ENCODE data around the gene TANK.

The TANK gene

DNA sequence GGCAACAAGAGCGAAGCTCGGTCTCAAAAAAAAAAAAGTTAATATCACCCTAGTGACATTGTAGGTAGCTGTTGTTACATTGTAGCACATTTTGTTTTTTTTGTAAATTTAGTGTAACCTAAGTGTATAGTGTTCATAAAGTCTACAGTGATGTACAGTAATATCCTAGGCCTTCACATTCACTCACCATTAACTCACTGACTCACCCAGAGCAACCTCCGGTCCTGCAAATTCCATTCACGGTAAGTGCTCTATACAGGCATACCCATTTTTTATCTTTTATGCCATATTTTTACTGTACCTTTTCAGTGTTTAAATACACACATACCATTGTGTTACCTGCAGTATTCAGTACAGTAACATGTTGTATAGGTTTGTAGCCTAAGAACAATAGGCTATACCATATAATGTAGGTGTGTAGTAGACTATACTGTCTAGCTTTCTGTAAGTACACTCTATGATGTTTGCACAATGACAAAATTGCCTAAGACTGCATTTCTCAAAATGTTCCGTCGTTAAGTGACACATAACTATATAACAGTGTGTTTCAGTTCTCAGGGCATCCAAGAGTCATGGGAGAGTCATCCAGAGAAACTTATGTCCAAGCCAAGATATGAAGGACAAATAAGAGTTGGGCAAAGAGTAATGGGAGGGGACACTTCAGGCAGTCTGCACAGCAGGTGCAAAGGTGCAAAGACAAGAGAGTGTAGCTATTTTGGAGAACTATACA, 68.4 kb downstream of the TANK start:
- no peaks in the 10 kb centered on the region for H3K4me1 ChIP-seq
- no peak for TF ChIP-seq Cebpa-rat (IDR thresholded peaks at IDR 0.05)
- H3K27me3 ChIP-seq: no peaks in the 10 kb centered on the region
- H3K9me3 ChIP-seq: no peaks in the 10 kb centered on the region
- no peak overlapping the region for H3K4me3 ChIP-seq
- no peak overlapping the region for H3K4me2 ChIP-seq
- H4K20me1 ChIP-seq: peaks cover 10% of the 10 kb centered on the region; the same call in 1 of the 2 replicates
- H3K36me3 ChIP-seq: peaks cover 39% of the 10 kb centered on the region
- no peak overlapping the region for H3K27ac ChIP-seq
- no peak overlapping the region for H3K9ac ChIP-seq

DNA sequence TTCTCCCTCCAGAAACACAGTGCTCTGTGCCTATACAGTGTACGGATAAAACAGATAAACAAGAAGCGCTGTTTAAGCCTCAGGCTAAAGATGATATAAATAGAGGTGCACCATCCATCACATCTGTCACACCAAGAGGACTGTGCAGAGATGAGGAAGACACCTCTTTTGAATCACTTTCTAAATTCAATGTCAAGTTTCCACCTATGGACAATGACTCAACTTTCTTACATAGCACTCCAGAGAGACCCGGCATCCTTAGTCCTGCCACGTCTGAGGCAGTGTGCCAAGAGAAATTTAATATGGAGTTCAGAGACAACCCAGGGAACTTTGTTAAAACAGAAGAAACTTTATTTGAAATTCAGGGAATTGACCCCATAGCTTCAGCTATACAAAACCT, 70.7 kb downstream of the TANK start:
- Histone ChIP-seq H3K4me2 (no peak overlapping the region), H3K27me3 (0 out of 2 replicates have a peak, but pooled peaks cover 4% of the 10 kb centered on the region), H3K4me3 (no peak overlapping the region), H4K20me1 (peaks cover 26% of the 10 kb centered on the region), H3K9me3 (no peaks in the 10 kb centered on the region), H3K27ac (no peak overlapping the region), H3K36me3 (peaks cover 36% of the 10 kb centered on the region), H3K4me1 (no peaks in the 10 kb centered on the region), H3K9ac (no peak overlapping the region)
- TF ChIP-seq Cebpa-rat (IDR thresholded peaks at IDR 0.05): no peak

DNA sequence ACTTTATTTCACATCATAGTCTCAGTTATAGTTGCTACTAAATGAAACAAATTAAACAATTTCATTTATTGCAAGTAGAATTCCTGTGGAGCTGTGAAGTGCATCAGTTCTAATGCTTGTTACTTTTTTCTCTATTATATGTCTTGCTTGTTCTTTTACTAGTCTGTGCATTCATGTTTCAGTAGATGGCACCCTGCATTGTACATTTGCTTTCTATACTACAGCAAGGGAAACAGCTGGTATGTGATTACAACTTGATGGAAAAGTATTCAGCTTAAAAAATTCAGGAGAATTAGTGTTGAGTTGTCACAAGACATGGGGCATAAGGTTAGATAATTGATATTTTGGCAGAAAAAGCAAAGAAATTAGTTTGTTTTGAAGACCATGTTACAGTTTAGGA, 72.3 kb downstream of the TANK start:
- H3K4me2 ChIP-seq: no peak overlapping the region
- H3K27me3 ChIP-seq: peaks cover 19% of the 10 kb centered on the region
- H3K9ac ChIP-seq: no peak overlapping the region
- TF ChIP-seq Cebpa-rat (IDR thresholded peaks at IDR 0.05): no peak
- H3K27ac ChIP-seq: no peak overlapping the region
- peaks cover 39% of the 10 kb centered on the region for H3K36me3 ChIP-seq
- no peaks in the 10 kb centered on the region; the same call in 1 of the 2 replicates for H3K9me3 ChIP-seq
- H4K20me1 ChIP-seq: peaks cover 40% of the 10 kb centered on the region
- H3K4me3 ChIP-seq: no peak overlapping the region
- no peaks in the 10 kb centered on the region for H3K4me1 ChIP-seq

DNA sequence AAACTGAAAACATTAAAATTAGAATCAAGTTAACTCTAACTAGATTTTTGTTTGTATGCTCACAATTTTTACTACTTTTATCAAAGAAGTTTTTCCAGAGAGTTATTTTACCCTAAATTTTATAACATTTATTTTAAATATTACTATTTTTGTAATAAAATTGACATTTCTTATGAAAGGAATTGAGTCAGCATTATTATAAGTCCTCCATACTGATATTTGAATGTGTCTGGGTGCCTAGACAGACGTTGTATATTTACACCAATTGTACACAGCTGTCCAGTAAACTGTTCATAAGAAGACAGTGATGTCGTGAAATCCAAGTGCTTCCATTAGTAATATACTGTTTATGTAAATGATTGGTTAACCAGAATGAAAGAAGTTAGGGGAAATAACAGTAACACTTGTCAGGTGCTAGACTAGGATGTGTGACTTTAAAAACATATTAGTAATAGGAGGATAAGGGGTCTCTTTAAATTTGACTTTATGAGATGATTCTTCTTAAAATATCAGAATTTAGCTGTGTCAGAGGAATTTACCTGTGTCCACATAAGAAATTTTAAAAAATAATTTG, 73.7 kb downstream of the TANK start:
- Histone ChIP-seq H3K4me3 (no peak overlapping the region), H3K36me3 (peaks cover 25% of the 10 kb centered on the region), H3K9ac (no peak overlapping the region), H4K20me1 (peaks cover 54% of the 10 kb centered on the region), H3K4me1 (no peaks in the 10 kb centered on the region), H3K27ac (no peak overlapping the region), H3K27me3 (peaks cover 33% of the 10 kb centered on the region), H3K4me2 (no peak overlapping the region), H3K9me3 (peaks cover 13% of the 10 kb centered on the region)
- TF ChIP-seq Cebpa-rat (IDR thresholded peaks at IDR 0.05): no peak

DNA sequence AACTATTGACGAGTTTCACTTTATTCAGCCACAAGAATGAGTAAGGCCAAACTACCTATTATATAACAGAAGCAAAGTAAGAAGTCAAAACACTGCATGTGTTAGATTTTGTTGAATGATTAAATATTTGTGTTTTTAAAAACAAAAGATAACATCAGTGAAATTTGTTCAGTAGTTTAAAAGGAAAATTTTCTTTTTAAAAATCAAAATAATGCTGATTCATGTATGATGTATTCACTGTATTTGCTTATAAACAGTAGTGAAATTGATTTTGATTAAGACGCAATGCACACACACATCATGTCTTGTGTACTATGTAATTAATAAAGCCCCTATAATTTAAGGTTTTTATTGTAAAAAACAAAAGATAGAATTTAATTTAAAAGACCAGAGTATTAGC, 74.4 kb downstream of the TANK start:
- Histone ChIP-seq H3K4me1 (no peaks in the 10 kb centered on the region), H3K9me3 (peaks cover 20% of the 10 kb centered on the region), H3K27ac (no peak overlapping the region), H3K9ac (no peak overlapping the region), H3K27me3 (peaks cover 39% of the 10 kb centered on the region), H4K20me1 (peaks cover 61% of the 10 kb centered on the region), H3K36me3 (peaks cover 19% of the 10 kb centered on the region), H3K4me3 (no peak overlapping the region), H3K4me2 (no peak overlapping the region)
- TF ChIP-seq Cebpa-rat (IDR thresholded peaks at IDR 0.05): no peak

DNA sequence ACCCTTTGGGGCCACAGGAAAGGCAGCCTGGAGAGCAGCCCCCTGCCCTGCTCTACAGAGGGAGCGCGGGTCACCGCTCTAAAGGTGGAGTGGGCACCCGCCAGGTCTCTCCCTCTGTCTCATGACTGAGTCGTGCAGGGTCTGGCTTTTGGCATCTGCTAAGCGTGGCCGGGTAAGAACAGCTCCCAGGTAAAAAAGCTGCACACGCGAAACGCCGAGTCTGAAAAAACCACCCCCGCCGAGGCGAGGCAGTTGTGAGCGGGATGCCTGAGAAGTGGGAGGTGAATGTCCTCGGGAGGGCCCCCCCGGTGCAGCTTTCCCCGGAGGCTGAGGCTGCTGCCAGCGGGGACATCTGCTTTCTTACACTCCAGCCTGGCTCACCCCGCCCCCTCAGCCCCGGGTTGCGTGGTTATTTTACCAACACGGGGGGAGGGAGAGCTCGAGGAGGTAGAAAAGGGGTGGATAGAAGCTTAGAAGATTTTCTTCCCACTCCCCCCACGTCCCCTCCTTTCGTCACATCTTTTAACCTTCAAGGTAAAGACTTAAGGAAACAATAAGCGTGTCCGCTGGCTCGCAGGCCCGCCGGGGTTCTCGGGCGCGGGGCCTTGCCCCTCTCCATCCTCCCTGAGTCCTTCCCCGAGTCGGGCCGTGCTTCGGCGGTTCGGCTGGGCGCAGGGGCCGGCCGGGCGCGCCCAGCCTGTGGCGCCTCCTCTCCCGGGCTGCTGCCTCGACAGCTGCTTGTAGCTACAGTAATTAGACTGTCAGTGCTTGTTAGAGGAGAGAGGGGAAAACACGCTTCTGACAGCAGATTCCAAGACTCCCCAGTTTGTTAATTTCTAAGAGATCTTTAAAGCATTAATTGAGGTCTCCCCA, 77.4 kb downstream of the TANK start:
- no peak for TF ChIP-seq Cebpa-rat (IDR thresholded peaks at IDR 0.05)
- Histone ChIP-seq H3K4me1 (no peaks in the 10 kb centered on the region), H3K27me3 (peaks cover 69% of the 10 kb centered on the region), H3K4me2 (peak overlapping the region; percentile 48), H3K4me3 (peak overlapping the region; percentile 49), H3K27ac (no peak overlapping the region), H4K20me1 (peaks cover 58% of the 10 kb centered on the region), H3K9me3 (peaks cover 21% of the 10 kb centered on the region), H3K9ac (no peak overlapping the region), H3K36me3 (peaks cover 11% of the 10 kb centered on the region)

DNA sequence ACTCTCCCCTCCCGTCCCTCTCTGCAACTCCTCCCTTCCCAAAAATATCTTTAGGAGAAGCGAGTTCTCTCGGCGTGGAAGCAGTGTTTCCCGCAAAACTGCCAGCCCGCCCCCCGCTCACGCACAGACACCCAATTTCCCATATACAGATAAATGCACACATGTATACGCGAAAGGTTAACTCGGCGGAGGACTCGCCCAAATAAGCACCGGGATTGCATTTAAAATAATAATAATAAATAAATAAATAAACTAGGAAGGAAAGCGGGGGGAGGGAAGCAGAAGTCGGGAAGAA, 78.0 kb downstream of the TANK start:
- H3K36me3 ChIP-seq: peaks cover 11% of the 10 kb centered on the region
- H3K4me1 ChIP-seq: no peaks in the 10 kb centered on the region
- H3K27me3 ChIP-seq: peaks cover 75% of the 10 kb centered on the region
- no peak overlapping the region for H3K9ac ChIP-seq
- H3K9me3 ChIP-seq: peaks cover 21% of the 10 kb centered on the region
- H3K27ac ChIP-seq: no peak overlapping the region
- TF ChIP-seq Cebpa-rat (IDR thresholded peaks at IDR 0.05): no peak
- H3K4me3 ChIP-seq: peak overlapping the region; percentile 49
- peaks cover 52% of the 10 kb centered on the region for H4K20me1 ChIP-seq
- peak overlapping the region; percentile 48 for H3K4me2 ChIP-seq

DNA sequence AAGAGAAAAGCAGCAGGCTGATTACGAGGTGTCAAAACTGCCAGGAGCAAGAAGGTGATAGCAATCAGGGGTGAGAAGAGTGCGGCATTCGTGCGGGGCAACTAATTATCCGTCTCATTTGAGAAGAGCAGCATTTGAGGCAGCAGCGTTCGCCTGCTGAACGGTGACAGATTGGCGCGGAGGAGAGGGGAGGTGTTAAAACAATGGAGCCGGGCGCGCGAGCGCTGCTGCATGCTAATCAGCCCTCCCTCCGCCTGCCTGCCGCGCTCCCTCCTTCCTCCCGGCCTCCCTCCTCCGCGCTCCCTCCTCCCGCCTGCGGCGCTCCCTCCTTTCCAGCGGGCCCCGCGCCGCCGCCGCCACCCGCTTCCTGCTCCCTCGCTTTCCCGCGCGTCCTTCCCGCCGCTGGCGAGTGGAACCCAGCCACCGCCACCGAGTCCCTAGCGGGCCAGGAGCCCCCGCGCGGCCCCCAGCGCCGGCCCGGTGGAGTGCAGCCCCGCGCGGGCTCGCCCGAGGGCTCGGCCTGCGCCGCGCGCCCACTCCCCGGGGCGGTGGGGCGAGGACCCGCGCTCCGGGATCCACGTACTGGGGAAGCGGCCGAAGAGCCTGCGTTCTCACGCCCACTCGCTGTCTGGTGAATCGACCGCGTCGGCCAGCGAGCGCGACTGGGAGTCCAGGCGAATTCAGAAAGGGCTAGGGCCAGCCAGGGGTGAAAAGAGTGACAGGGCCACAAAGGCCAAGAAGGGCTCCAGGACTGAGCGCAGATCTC, 78.5 kb downstream of the TANK start:
- TF ChIP-seq Cebpa-rat (IDR thresholded peaks at IDR 0.05): no peak
- Histone ChIP-seq H3K36me3 (peaks cover 11% of the 10 kb centered on the region), H3K4me1 (no peaks in the 10 kb centered on the region), H3K27ac (no peak overlapping the region), H4K20me1 (peaks cover 52% of the 10 kb centered on the region), H3K4me2 (peak overlapping the region; percentile 48), H3K9ac (no peak overlapping the region), H3K27me3 (peaks cover 80% of the 10 kb centered on the region), H3K4me3 (peak overlapping the region; percentile 49), H3K9me3 (peaks cover 21% of the 10 kb centered on the region)

DNA sequence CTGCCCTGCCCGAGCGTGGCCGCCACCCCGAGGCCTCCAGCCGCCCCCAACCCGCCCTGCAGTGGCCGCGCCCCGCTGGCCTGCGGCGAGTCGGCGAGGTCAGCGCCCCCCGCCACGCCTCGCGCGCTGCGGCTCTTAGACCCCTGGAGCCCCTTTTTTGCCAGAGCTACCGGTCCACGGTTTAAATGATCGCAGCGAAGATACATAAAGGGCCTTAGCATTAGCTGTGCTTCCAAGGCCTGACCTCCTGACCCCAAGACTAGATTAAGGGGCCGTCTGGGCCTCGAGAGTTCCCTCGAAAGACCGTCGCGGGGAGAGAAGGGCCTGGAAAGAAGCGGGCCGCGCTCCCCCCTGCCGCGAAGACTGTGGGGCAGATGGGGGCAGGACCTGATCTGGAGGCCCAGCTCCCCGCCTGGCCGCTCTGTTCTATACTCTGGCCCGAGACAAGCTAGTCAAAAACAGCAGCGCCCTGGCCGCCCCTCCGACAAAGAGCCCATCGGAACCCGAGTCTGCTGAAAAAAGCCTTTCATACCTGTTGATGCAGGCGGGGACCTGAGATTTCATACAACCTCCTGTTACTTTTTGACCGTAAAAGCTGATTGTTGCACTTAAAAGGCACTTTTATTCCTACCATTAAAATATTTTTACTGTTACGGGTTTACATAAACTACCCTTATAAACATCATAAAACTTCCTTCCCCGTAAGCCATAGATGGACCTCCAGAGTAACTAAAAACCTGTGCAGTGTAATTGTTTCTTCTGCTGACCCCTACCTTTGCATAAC, 79.3 kb downstream of the TANK start:
- Histone ChIP-seq H3K4me2 (no peak overlapping the region), H3K36me3 (peaks cover 11% of the 10 kb centered on the region), H3K4me1 (no peaks in the 10 kb centered on the region), H3K27me3 (peaks cover 88% of the 10 kb centered on the region), H3K4me3 (no peak overlapping the region; the same call in 1 of the 2 replicates), H3K9ac (no peak overlapping the region), H3K27ac (no peak overlapping the region), H3K9me3 (peaks cover 21% of the 10 kb centered on the region), H4K20me1 (peaks cover 46% of the 10 kb centered on the region)
- no peak for TF ChIP-seq Cebpa-rat (IDR thresholded peaks at IDR 0.05)

Data from BLaER1 (cell line).